HG03280 (cell line): ENCODE data around the gene CMIP.

Experiments
- ATAC-seq: cut with Tn5 transposase; IDR thresholded peaks from one replicate; pipeline ENCODE4 v1.9.1; 2021; ENCODE audit warnings: mild to moderate bottlenecking, moderate library complexity; ENCODE audit not compliant: unreplicated experiment

Gene CMIP

GRCh38 chr16:81562174-81562849 is 117.7 kb downstream of the CMIP start:
- no peak for ATAC-seq

- ATAC-seq: no peak
Observed at GRCh38 chr16:81562926-81563325, 118.3 kb downstream of the CMIP start.

- ATAC-seq: no peak
Observed at GRCh38 chr16:81564421-81564911, 119.9 kb downstream of the CMIP start.

- no peak for ATAC-seq
Observed at GRCh38 chr16:81565321-81566028, 120.9 kb downstream of the CMIP start.

- ATAC-seq: no peak
Observed at GRCh38 chr16:81566086-81567007, 121.7 kb downstream of the CMIP start.

GRCh38 chr16:81567087-81567486 is 122.5 kb downstream of the CMIP start:
- no peak for ATAC-seq

GRCh38 chr16:81567987-81568748 is 123.6 kb downstream of the CMIP start:
- no peak for ATAC-seq

- no peak for ATAC-seq
Observed at GRCh38 chr16:81568749-81569087, 124.1 kb downstream of the CMIP start.

- ATAC-seq: no peak
Observed at GRCh38 chr16:81569361-81570034, 124.9 kb downstream of the CMIP start.

GRCh38 chr16:81570151-81570846 is 125.7 kb downstream of the CMIP start:
- no peak for ATAC-seq

GRCh38 chr16:81571175-81571574 is 126.6 kb downstream of the CMIP start:
- no peak for ATAC-seq

- ATAC-seq: no peak
Observed at GRCh38 chr16:81571592-81572385, 127.2 kb downstream of the CMIP start.

- ATAC-seq: no peak
Observed at GRCh38 chr16:81572386-81573144, 128.0 kb downstream of the CMIP start.

- ATAC-seq: no peak
Observed at GRCh38 chr16:81573533-81574020, 129.0 kb downstream of the CMIP start.

GRCh38 chr16:81574168-81574567 is 129.6 kb downstream of the CMIP start:
- ATAC-seq: no peak

GRCh38 chr16:81575307-81575706 is 130.7 kb downstream of the CMIP start:
- ATAC-seq: no peak

- ATAC-seq: no peak
Observed at GRCh38 chr16:81575834-81576233, 131.2 kb downstream of the CMIP start.

GRCh38 chr16:81576696-81577095 is 132.1 kb downstream of the CMIP start:
- ATAC-seq: no peak
